IMR-90 (cell line): ENCODE data around the gene GRAMD4. TPM values are rescaled to one million over a fixed set of nuclear protein-coding genes. Genes with fewer than 3 reads are reported as not detected.
A peak's percentile ranks its signal among the peaks of the same experiment; 100 is the strongest.

ENCODE experiments used
- ATAC-seq: fragments of 200-7000 bp; cut with Tn5 transposase; 2 replicates; pipeline ENCODE4 v1.9.1; 2020; ENCODE audit warnings: low read depth, mild to moderate bottlenecking, moderate library complexity
- BruUV-seq: library from RNA; stranded (reverse); fragments of 400-500 nt; replicated peaks from 2 replicates; lab custom pipeline; 2021; lab: Mats Ljungman, UMichigan
- CTCF ChIA-PET: fragments of 300-600 bp; formaldehyde crosslinking; extraction: SDS; loops from one replicate; lab custom pipeline; 2021; ENCODE audit warnings: antibody characterized with exemption; lab: Yijun Ruan, JAX
- POLR2A ChIA-PET: fragments of 300-600 bp; sonication (Branson Sonifier 250); formaldehyde crosslinking; loops from one replicate; lab custom pipeline; 2022; ENCODE audit warnings: antibody characterized with exemption; ENCODE audit not compliant: unreplicated experiment; lab: Charles Lee
- DNase-seq: peaks from one replicate; pipeline ENCODE4 v3.0.0; 2013
- H2AFZ ChIP-seq: replicated peaks from 2 replicates; pipeline ENCODE3; 2013; ENCODE audit warnings: low read length, mild to moderate bottlenecking; ENCODE audit not compliant: poor library complexity
- H2AK5ac ChIP-seq: 2 replicates; pipeline ENCODE4 v1.6.1; 2013; ENCODE audit warnings: low read depth, low read length, inconsistent platforms
- H2AK9ac ChIP-seq: replicated peaks from 2 replicates; pipeline ENCODE3; 2013; ENCODE audit warnings: mild to moderate bottlenecking, low read depth, low read length, moderate library complexity; ENCODE audit not compliant: poor library complexity
- H2BK120ac ChIP-seq: 2 replicates; pipeline ENCODE4 v1.6.1; 2013; ENCODE audit warnings: low read depth, low read length, inconsistent platforms
- H2BK15ac ChIP-seq: 3 replicates; pipeline ENCODE4 v1.6.1; 2013; ENCODE audit warnings: low read depth, low read length, inconsistent platforms
- H2BK20ac ChIP-seq: 2 replicates; pipeline ENCODE4 v1.6.1; 2013; ENCODE audit warnings: low read depth, mild to moderate bottlenecking, inconsistent platforms, low read length, moderate library complexity
- H2BK5ac ChIP-seq: 2 replicates; pipeline ENCODE4 v1.6.1; 2013; ENCODE audit warnings: mild to moderate bottlenecking, low read depth, low read length, inconsistent platforms; ENCODE audit not compliant: poor library complexity, severe bottlenecking
- H3K14ac ChIP-seq: replicated peaks from 2 replicates; pipeline ENCODE4 v1.6.1; 2013; ENCODE audit warnings: low read depth, low read length, inconsistent platforms
- H3K18ac ChIP-seq: 2 replicates; pipeline ENCODE4 v1.6.1; 2013; ENCODE audit warnings: low read depth, low read length, control low read depth
- H3K23ac ChIP-seq: 2 replicates; pipeline ENCODE4 v1.6.1; 2013; ENCODE audit warnings: low read depth, low read length, inconsistent platforms
- H3K27ac ChIP-seq: 2 replicates; pipeline ENCODE4 v1.5.1; 2013; ENCODE audit warnings: mild to moderate bottlenecking, control low read depth, low read length; ENCODE audit not compliant: insufficient read depth
- H3K27me3 ChIP-seq: 2 replicates; pipeline ENCODE4 v1.6.1; 2013; ENCODE audit warnings: low read length; ENCODE audit not compliant: control insufficient read depth, insufficient read depth
- H3K36me3 ChIP-seq: 2 replicates; pipeline ENCODE4 v1.6.1; 2013; ENCODE audit warnings: low read length, mixed read lengths; ENCODE audit not compliant: control insufficient read depth, insufficient read depth
- H3K4ac ChIP-seq: 2 replicates; pipeline ENCODE4 v1.6.1; 2013; ENCODE audit warnings: low read depth, low read length, inconsistent platforms
- H3K4me1 ChIP-seq: 2 replicates; pipeline ENCODE4 v1.6.1; 2013; ENCODE audit warnings: low read length, mixed read lengths; ENCODE audit not compliant: control insufficient read depth, insufficient read depth
- H3K4me2 ChIP-seq: 2 replicates; pipeline ENCODE4 v1.6.1; 2013; ENCODE audit warnings: low read depth, mild to moderate bottlenecking, control low read depth, low read length, moderate library complexity
- H3K4me3 ChIP-seq: 2 replicates; pipeline ENCODE4 v1.5.1; 2013; ENCODE audit warnings: low read depth, mild to moderate bottlenecking, control low read depth, low read length, moderate library complexity; ENCODE audit not compliant: insufficient read depth
- H3K56ac ChIP-seq: 2 replicates; pipeline ENCODE4 v1.6.1; 2013; ENCODE audit warnings: low read length, inconsistent platforms; ENCODE audit not compliant: insufficient read depth; ENCODE audit errors: extremely low read depth
- H3K79me1 ChIP-seq, 2 experiments: 2 replicates each; pipeline ENCODE4 v1.6.1; 2013; ENCODE audit warnings: low read length in 2 of 2, inconsistent platforms in 1 of 2, low read depth in 1 of 2
- H3K9ac ChIP-seq: 2 replicates; pipeline ENCODE4 v1.6.1; 2013; ENCODE audit warnings: low read depth, low read length, control low read depth
- H3K9me1 ChIP-seq: 2 replicates; pipeline ENCODE4 v1.6.1; 2013; ENCODE audit warnings: low read length, inconsistent platforms; ENCODE audit not compliant: insufficient read depth
- H3K9me3 ChIP-seq: 2 replicates; pipeline ENCODE4 v1.6.1; 2013; ENCODE audit warnings: low read length; ENCODE audit not compliant: control insufficient read depth, insufficient read depth
- H4K20me1 ChIP-seq: 2 replicates; pipeline ENCODE4 v1.6.1; 2013; ENCODE audit warnings: low read length, inconsistent platforms; ENCODE audit not compliant: insufficient read depth
- H4K5ac ChIP-seq: 2 replicates; pipeline ENCODE4 v1.6.1; 2013; ENCODE audit warnings: mild to moderate bottlenecking, low read depth, low read length, control low read depth
- H4K8ac ChIP-seq, 2 experiments: 2 replicates each; pipeline ENCODE4 v1.6.1; 2013; ENCODE audit warnings: low read depth in 2 of 2, low read length in 2 of 2, control low read depth in 1 of 2, inconsistent platforms in 1 of 2
- H4K91ac ChIP-seq: 2 replicates; pipeline ENCODE4 v1.6.1; 2013; ENCODE audit warnings: low read depth, low read length, inconsistent platforms; ENCODE audit not compliant: insufficient read depth
- BHLHE40 ChIP-seq: fragments of 150-350 bp; IDR thresholded peaks from 2 replicates; pipeline ENCODE4 v1.6.1; 2016; ENCODE audit warnings: mild to moderate bottlenecking, low read depth, low read length
- CEBPB ChIP-seq: IDR thresholded peaks from 2 replicates; pipeline ENCODE4 v1.6.1; 2012; ENCODE audit warnings: low read depth, low read length, improper control_type of control experiment
- FOS ChIP-seq: fragments of 150-350 bp; IDR thresholded peaks from 2 replicates; pipeline ENCODE4 v1.6.1; 2016; ENCODE audit warnings: low read depth, low read length
- MXI1 ChIP-seq: IDR thresholded peaks from 2 replicates; pipeline ENCODE4 v1.6.1; 2012; ENCODE audit warnings: low read depth, mild to moderate bottlenecking, low read length, moderate library complexity, borderline replicate concordance
- NFE2L2 ChIP-seq: fragments of 150-350 bp; IDR thresholded peaks from 2 replicates; pipeline ENCODE4 v1.6.1; 2016; ENCODE audit warnings: low read depth, mild to moderate bottlenecking, low read length
- WGBS, 2 experiments: methylation state at CpG; one replicate each; pipeline versions ENCODE4 v1.1.5 to v1.1.7; 2013; ENCODE audit warnings: missing lambda C conversion rate in 2 of 2; ENCODE audit not compliant: insufficient read length in 1 of 2; ENCODE audit errors: extremely low coverage in 2 of 2; 5-methylcytosine and 5-hydroxymethylcytosine counted together
- dilution Hi-C: fragments of 300-500 bp; cut with HindIII; formaldehyde crosslinking; loops from one replicate; pipeline ENCODE4 v1.14.3; 2018; ENCODE audit warnings: low sequenced_read_pairs; ENCODE audit not compliant: unreplicated experiment
- in situ Hi-C: fragments of 300-500 bp; cut with MboI; formaldehyde crosslinking; loops from 3 replicates; pipeline ENCODE4 v1.14.3; 2019; ENCODE audit warnings: low sequenced_read_pairs, inconsistent platforms, mixed read lengths
- intact Hi-C: fragments of 100-400 bp; cut with micrococcal nuclease; formaldehyde crosslinking; loops from 2 replicates; pipeline ENCODE4 v1.10.0; 2022
- polyA plus RNA-seq, 3 experiments: library from polyadenylated mRNA; depleted of rRNA; stranded (reverse); fragments of >200 nt; gene quantifications; 2 replicates each; pipeline ENCODE4 v1.2.3, GENCODE V29; 2012; ENCODE audit warnings: low replicate concordance in 1 of 3
- total RNA-seq: library from RNA; depleted of rRNA; stranded (reverse); fragments of >200 nt; gene quantifications from 2 replicates; pipeline ENCODE4 v1.2.3, GENCODE V29; 2012
- TF ChIP-seq, protein P1 (sequence below): fragments of 150-350 bp; IDR thresholded peaks from 2 replicates; pipeline ENCODE4 v1.6.1; 2016; ENCODE audit warnings: low read depth, mild to moderate bottlenecking, low read length, moderate library complexity, borderline replicate concordance
- TF ChIP-seq, protein P2 (sequence below): fragments of 150-350 bp; IDR thresholded peaks from 2 replicates; pipeline ENCODE4 v1.6.1; 2017; ENCODE audit warnings: mild to moderate bottlenecking, antibody characterized with exemption, low read length, low read depth
- TF ChIP-seq, protein P3 (sequence below): conservative IDR thresholded peaks from 2 replicates; pipeline ENCODE4 v1.5.1; 2012; ENCODE audit warnings: mild to moderate bottlenecking, low read depth, low read length, improper control_type of control experiment

The GRAMD4 gene
- total and polyA plus RNA-seq, 2 of the 4 experiments (the other 2 are of a cell fraction) = 2.7 to 5.8 TPM

DNA sequence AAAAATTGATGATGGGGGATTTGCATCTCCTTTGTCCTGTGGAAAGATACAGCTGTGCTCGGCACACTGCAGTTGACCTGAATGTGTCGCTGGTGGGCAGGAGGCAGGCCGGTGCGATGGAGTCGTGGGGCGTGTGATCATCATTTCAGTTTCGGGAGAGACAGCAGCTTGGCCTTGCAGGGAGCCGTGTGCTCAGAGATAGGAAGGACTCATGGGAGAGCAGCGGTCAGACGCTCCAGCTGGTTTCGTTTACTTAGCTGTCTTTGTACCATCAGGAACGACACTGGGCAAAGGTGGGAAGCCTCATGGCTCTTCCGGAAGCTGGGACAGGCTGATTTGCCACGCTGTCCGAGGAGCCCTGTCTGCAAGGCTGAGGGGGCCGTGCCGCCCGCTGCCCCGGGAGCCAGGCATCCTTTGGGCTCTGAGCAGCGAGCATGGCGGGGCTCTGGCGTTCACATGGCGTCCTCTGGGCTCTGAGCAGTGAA is 32.7 kb downstream of the GRAMD4 start:
- no TSS peak for BruUV-seq
- no peak overlapping the region for H3K4me3 ChIP-seq
- no peak overlapping the region for H2AFZ ChIP-seq
- H3K9me1 ChIP-seq = peaks cover 6% of the 10 kb centered on the region; the same call in 1 of the 2 replicates
- H3K9me3 ChIP-seq = no peaks in the 10 kb centered on the region
- peaks cover 25% of the 10 kb centered on the region for H3K4me1 ChIP-seq
- no peak overlapping the region for H3K14ac ChIP-seq
- H3K79me1 ChIP-seq = peaks cover 2 to 3% of the 10 kb centered on the region in 2 experiments; a peak in 1 of 4 replicates
- ATAC-seq (peak; percentile 33), DNase-seq (peak; percentile 35)
- no peak overlapping the region for H3K23ac ChIP-seq
- no peak overlapping the region for H2AK9ac ChIP-seq
- H3K27me3 ChIP-seq = no peaks in the 10 kb centered on the region
- TF ChIP-seq, protein P1, sequence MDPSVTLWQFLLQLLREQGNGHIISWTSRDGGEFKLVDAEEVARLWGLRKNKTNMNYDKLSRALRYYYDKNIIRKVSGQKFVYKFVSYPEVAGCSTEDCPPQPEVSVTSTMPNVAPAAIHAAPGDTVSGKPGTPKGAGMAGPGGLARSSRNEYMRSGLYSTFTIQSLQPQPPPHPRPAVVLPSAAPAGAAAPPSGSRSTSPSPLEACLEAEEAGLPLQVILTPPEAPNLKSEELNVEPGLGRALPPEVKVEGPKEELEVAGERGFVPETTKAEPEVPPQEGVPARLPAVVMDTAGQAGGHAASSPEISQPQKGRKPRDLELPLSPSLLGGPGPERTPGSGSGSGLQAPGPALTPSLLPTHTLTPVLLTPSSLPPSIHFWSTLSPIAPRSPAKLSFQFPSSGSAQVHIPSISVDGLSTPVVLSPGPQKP = no peak
- no peak for TF ChIP-seq NFE2L2
- no peak for TF ChIP-seq BHLHE40
- no peak for TF ChIP-seq MXI1
- no peak for TF ChIP-seq CEBPB
- TF ChIP-seq, protein P2, sequence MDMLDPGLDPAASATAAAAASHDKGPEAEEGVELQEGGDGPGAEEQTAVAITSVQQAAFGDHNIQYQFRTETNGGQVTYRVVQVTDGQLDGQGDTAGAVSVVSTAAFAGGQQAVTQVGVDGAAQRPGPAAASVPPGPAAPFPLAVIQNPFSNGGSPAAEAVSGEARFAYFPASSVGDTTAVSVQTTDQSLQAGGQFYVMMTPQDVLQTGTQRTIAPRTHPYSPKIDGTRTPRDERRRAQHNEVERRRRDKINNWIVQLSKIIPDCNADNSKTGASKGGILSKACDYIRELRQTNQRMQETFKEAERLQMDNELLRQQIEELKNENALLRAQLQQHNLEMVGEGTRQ = no peak
- TF ChIP-seq, protein P3, sequence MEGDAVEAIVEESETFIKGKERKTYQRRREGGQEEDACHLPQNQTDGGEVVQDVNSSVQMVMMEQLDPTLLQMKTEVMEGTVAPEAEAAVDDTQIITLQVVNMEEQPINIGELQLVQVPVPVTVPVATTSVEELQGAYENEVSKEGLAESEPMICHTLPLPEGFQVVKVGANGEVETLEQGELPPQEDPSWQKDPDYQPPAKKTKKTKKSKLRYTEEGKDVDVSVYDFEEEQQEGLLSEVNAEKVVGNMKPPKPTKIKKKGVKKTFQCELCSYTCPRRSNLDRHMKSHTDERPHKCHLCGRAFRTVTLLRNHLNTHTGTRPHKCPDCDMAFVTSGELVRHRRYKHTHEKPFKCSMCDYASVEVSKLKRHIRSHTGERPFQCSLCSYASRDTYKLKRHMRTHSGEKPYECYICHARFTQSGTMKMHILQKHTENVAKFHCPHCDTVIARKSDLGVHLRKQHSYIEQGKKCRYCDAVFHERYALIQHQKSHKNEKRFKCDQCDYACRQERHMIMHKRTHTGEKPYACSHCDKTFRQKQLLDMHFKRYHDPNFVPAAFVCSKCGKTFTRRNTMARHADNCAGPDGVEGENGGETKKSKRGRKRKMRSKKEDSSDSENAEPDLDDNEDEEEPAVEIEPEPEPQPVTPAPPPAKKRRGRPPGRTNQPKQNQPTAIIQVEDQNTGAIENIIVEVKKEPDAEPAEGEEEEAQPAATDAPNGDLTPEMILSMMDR = no peak
- no peak for TF ChIP-seq FOS
- H3K56ac ChIP-seq = no peak overlapping the region
- no peak overlapping the region for H2BK15ac ChIP-seq
- intact Hi-C loops (no loop called here), in situ Hi-C loops (no loop called here), dilution Hi-C loops (no loop called here)
- H4K5ac ChIP-seq = peak overlapping the region; percentile 8; the same call in 1 of the 2 replicates
- ChIA-PET CTCF (interaction anchor here (0.9 kb wide), 1 partner anchor 74 kb away, joined by 3 read pairs; no protein-coding TSS in a partner anchor), POLR2A (no interaction called here)
- no peak overlapping the region for H2BK120ac ChIP-seq
- H3K18ac ChIP-seq = no peak overlapping the region
- peak overlapping the region; percentile 23; the same call in 1 of the 2 replicates for H2AK5ac ChIP-seq
- peaks cover 2% of the 10 kb centered on the region; the same call in 1 of the 2 replicates for H3K36me3 ChIP-seq
- no peak overlapping the region for H3K9ac ChIP-seq
- H3K4ac ChIP-seq = no peak overlapping the region
- no peak overlapping the region for H3K27ac ChIP-seq
- no peak overlapping the region; a peak in 1 of 4 replicates for H4K8ac ChIP-seq
- no peak overlapping the region for H2BK20ac ChIP-seq
- 49% methylated on average over 17 of the region's 23 CpGs; no CpG with 5 or more reads in 1 of the 2 experiments for WGBS, 2 experiments
- peaks cover 15% of the 10 kb centered on the region for H4K20me1 ChIP-seq
- H4K91ac ChIP-seq = peak overlapping the region; percentile 24
- H2BK5ac ChIP-seq = no peak overlapping the region
- peak overlapping the region; percentile 23; the same call in 1 of the 2 replicates for H3K4me2 ChIP-seq
